Ectodermal cell (in vitro differentiated cells): ENCODE data around the gene PODNL1.

Experiments
- H3K27ac ChIP-seq: 2 replicates; pipeline ENCODE4 v1.7.0; 2013; ENCODE audit warnings: mild to moderate bottlenecking, low read depth, low read length; ENCODE audit not compliant: insufficient read depth, poor library complexity, severe bottlenecking
- H3K27me3 ChIP-seq: 2 replicates; pipeline ENCODE4 v1.7.0; 2013; ENCODE audit warnings: mild to moderate bottlenecking, low read length; ENCODE audit not compliant: insufficient read depth, control insufficient read depth, poor library complexity, severe bottlenecking
- H3K36me3 ChIP-seq: one replicate; pipeline ENCODE4 v1.7.0; 2013; ENCODE audit warnings: low read length; ENCODE audit not compliant: control insufficient read depth, insufficient read depth
- H3K4me1 ChIP-seq: one replicate; pipeline ENCODE4 v1.7.0; 2013; ENCODE audit warnings: low read length; ENCODE audit not compliant: control insufficient read depth, insufficient read depth
- H3K4me3 ChIP-seq: 2 replicates; pipeline ENCODE4 v1.7.0; 2013; ENCODE audit warnings: low read depth, low read length, control low read depth; ENCODE audit not compliant: insufficient read depth
- H3K9me3 ChIP-seq: 2 replicates; pipeline ENCODE4 v1.7.0; 2013; ENCODE audit warnings: mild to moderate bottlenecking, low read length, moderate library complexity; ENCODE audit not compliant: control insufficient read depth
- WGBS, 2 experiments: methylation state at CpG; one replicate each; pipeline ENCODE4 v1.1.7; 2013; ENCODE audit warnings: missing lambda C conversion rate in 2 of 2; 5-methylcytosine and 5-hydroxymethylcytosine counted together

Gene PODNL1

GRCh38 chr19:13881251-13881691 lies 56.9 kb downstream of the PODNL1 start:
- Histone ChIP-seq H3K4me3 (no peak overlapping the region), H3K27ac (peak overlapping the region; percentile 74)

More at GRCh38 chr19:13881251-13881691, 56.9 kb downstream of the PODNL1 start:
- Histone ChIP-seq H3K27me3 (peaks cover 17% of the 10 kb centered on the region), H3K9me3 (no peaks in the 10 kb centered on the region), H3K36me3 (no peaks in the 10 kb centered on the region), H3K4me1 (peaks cover 27% of the 10 kb centered on the region)
- 7 to 9% methylated on average over 12 of the region's 12 CpGs for WGBS, 2 experiments
